ENCODE data around the gene TMEM126A.

Gene TMEM126A

DNA sequence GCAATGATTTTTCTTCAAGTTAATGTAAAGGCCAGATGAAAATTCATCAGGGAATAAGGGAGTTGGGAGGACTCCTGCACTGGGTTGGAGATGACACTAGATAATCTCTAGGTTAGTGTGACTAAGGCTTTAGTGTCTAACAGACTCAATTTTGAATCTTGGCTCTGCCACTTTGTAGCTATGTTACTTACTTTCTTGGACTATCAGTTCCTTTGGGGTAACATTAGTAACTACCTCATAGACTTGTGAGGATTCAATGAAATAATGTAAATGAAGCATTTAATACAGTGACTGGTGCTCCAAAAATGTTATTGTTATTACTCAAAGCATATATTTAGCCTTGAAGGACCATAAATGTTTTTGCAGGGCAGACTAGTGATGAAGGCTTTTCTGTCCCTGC lies 47.8 kb downstream of the TMEM126A start:
- DNase-seq (ENCODE audit: low read depth, low spot score): no peak

DNA sequence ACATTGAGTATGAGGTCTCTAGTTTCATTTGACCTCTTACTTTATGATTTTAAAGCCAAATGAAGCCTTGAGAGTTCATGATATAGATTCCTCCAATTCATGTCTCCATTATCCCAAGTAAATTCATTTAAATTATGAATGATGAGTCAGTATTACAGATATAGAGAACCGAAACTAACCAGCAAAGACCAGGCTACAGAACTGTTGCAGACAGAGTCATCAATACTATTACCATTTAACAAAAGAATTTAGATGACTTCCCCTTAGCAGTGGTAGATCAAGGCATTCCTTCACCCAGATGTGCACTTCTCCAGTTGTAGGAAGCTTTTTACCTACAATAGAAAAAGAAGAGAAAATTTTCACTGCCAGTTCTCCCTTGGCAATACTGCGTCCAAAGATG lies 50.0 kb downstream of the TMEM126A start:
- DNase-seq (ENCODE audit: low read depth, low spot score): no peak

DNA sequence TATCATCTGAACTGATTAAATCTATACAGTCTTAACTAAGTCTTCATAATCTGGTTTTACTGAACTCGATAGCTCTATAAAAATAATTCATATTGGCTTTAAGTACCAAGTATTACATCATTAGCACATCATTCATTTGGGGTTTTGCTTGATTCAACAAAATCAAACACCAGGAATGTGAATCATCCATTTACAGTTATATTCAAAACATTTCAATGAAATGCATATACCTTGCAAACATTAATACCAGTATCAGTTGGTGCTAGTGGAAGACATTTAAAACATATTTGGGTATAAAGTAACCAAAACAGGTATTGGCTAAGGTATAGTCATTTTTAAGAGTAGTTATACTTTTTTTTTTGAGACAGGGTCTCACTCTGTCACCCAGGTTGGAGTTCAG lies 50.4 kb downstream of the TMEM126A start:
- DNase-seq (ENCODE audit: low read depth, low spot score): no peak

DNA sequence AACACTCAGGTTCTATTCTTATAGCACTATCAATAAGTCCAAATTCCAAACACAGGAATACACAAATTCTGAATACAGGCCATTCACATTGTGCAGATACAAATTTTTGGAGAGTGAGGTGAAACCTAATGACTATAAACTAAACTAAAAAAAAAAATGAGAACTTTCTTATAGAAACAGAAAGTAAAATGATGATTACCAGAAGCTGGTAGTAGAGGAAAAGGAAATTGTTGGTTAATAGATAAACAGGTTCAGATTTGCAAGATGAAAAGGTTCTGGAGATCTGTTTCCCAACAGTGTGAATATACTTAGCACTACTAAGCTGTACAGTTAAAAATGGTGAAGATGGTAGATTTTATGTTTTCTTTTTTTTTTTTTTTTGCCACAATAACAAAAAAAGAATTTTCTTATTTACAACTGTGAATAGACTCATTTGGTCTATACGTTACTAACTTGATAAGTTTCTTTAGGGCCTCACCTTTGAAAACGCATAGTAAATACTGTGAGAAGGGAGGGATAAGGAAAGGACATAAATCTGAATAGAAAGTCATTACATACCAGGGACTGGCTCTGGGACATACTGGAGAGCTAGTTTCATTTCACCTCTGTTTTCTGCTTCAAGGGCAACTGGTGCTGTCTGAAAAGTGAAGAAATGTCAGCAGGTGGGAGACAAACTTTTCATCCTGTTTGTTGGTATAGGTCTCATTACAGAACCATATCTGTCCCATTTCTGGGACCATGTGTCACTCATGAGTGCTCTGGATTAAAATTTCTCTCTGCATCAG lies 52.4 kb downstream of the TMEM126A start:
- no peak for DNase-seq (ENCODE audit: low read depth, low spot score)

DNA sequence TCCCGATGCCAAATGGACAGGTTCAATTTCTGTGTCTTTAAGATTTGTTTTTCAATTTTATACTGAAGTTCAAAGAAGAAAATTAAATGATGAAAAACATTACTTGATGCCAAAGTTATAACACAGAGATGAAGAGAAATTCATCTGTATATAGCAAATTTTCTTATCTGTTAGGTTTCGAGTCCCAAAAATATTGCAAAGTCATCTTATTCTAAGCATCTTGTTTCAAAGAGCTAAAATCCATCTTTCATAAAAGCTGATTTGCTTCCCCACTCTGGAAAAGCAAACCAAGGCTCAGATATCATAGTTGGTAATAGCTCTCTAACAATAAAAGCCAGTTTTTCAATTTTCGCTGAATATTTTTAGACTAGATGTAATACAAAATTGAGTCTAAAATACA lies 57.2 kb downstream of the TMEM126A start:
- no peak for DNase-seq (ENCODE audit: low read depth, low spot score)

DNA sequence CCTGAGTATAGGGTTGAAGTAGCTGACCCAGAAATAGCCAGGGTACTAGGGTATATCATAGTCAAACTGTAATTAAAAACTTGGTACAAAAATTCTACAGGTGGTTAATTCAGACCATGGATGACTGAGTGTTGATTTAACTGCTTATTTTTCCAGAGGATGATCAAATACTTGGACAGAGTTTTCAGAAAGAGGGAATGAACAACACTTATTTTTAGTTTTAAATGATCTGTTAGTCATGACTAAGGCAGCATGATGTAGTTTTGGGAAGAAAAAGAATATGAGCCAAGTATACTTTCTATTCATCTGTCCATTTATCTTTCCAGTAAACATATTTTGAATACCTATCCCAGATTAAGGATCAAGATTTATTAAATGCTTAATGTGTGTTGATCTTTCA lies 58.0 kb downstream of the TMEM126A start:
- DNase-seq (ENCODE audit: low read depth, low spot score): no peak

Data from activated CD4-positive, CD25-positive, alpha-beta regulatory T cell treated with anti-CD3 and anti-CD28 coated beads, Interleukin-2, amount 50 U/mL, for 16 hours (primary cell).